GM12801 (cell line): ENCODE measurements around the gene ZDHHC16.

Source experiments
- TF ChIP-seq, protein P1 (sequence below): IDR thresholded peaks from one replicate; pipeline ENCODE4 v1.5.1; 2011; ENCODE audit warnings: control low read depth; ENCODE audit not compliant: insufficient read length; ENCODE audit errors: extremely low read depth

ZDHHC16 gene

GRCh38 chr10:97456686-97457065 lies 10.7 kb downstream of the ZDHHC16 start:
- TF ChIP-seq, protein P1, sequence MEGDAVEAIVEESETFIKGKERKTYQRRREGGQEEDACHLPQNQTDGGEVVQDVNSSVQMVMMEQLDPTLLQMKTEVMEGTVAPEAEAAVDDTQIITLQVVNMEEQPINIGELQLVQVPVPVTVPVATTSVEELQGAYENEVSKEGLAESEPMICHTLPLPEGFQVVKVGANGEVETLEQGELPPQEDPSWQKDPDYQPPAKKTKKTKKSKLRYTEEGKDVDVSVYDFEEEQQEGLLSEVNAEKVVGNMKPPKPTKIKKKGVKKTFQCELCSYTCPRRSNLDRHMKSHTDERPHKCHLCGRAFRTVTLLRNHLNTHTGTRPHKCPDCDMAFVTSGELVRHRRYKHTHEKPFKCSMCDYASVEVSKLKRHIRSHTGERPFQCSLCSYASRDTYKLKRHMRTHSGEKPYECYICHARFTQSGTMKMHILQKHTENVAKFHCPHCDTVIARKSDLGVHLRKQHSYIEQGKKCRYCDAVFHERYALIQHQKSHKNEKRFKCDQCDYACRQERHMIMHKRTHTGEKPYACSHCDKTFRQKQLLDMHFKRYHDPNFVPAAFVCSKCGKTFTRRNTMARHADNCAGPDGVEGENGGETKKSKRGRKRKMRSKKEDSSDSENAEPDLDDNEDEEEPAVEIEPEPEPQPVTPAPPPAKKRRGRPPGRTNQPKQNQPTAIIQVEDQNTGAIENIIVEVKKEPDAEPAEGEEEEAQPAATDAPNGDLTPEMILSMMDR = no peak

DNA sequence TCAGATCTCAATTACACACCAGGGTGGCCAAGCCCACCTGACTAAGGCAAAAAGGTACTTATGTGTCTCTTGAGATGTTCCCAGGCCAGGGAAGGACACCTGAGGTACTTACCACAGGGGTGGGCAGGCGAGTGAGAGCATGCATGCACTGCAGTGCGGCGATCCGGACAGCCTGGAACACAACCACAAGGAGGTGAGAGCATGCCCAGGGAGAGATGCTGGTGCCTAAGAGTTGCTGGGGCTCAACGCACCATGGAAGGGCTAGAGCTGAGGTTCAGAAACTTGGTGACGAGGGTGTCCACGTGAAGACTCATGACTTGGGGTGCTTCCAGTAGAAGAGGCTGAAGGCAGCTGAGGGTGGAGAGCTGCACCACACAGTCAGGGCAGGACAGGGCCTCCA lies 13.1 kb downstream of the ZDHHC16 start:
- TF ChIP-seq, protein P1 = no peak

GRCh38 chr10:97459933-97460332 lies 14.0 kb downstream of the ZDHHC16 start:
- TF ChIP-seq, protein P1 = no peak

- TF ChIP-seq, protein P1 = no peak
Measured at GRCh38 chr10:97462309-97462708, 16.3 kb downstream of the ZDHHC16 start.

GRCh38 chr10:97463363-97464132 lies 17.6 kb downstream of the ZDHHC16 start:
- TF ChIP-seq, protein P1 = peak; percentile 10

- TF ChIP-seq, protein P1 = no peak
Measured at GRCh38 chr10:97464226-97464625, 18.3 kb downstream of the ZDHHC16 start.

DNA sequence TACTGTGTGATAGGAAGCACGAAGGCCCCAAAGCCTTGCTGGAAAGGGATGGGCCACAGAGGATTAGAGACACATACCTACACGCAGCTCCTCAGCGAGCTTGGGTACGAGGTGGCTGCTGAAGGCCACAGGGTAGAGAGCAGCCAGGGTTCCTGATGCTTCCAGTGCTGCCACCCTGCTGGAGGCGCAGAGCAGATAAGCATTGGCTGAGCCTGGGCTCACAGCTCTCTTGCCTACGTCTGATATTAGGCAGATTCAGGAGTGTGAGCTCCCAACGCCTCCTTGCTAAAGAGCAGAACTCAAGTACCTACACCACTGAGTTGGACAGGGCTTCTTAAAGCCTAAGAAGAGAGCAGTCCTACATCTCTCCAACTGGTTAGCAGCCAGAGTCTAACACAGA lies 20.0 kb downstream of the ZDHHC16 start:
- TF ChIP-seq, protein P1 = no peak
